IMR-90 (cell line): ENCODE results near the gene AKAP6. TPM values are rescaled to one million over a fixed set of nuclear protein-coding genes. Genes with fewer than 3 reads are reported as not detected.

ENCODE experiments used
- ATAC-seq: fragments of 200-7000 bp; cut with Tn5 transposase; 2 replicates; pipeline ENCODE4 v1.9.1; 2020; ENCODE audit warnings: low read depth, mild to moderate bottlenecking, moderate library complexity
- BruUV-seq: library from RNA; stranded (reverse); fragments of 400-500 nt; replicated peaks from 2 replicates; lab custom pipeline; 2021; lab: Mats Ljungman, UMichigan
- CTCF ChIA-PET: fragments of 300-600 bp; formaldehyde crosslinking; extraction: SDS; loops from one replicate; lab custom pipeline; 2021; ENCODE audit warnings: antibody characterized with exemption; lab: Yijun Ruan, JAX
- POLR2A ChIA-PET: fragments of 300-600 bp; sonication (Branson Sonifier 250); formaldehyde crosslinking; loops from one replicate; lab custom pipeline; 2022; ENCODE audit warnings: antibody characterized with exemption; ENCODE audit not compliant: unreplicated experiment; lab: Charles Lee
- DNase-seq: peaks from one replicate; pipeline ENCODE4 v3.0.0; 2013
- H2AFZ ChIP-seq: replicated peaks from 2 replicates; pipeline ENCODE3; 2013; ENCODE audit warnings: low read length, mild to moderate bottlenecking; ENCODE audit not compliant: poor library complexity
- H2AK5ac ChIP-seq: 2 replicates; pipeline ENCODE4 v1.6.1; 2013; ENCODE audit warnings: low read depth, low read length, inconsistent platforms
- H2AK9ac ChIP-seq: replicated peaks from 2 replicates; pipeline ENCODE3; 2013; ENCODE audit warnings: mild to moderate bottlenecking, low read depth, low read length, moderate library complexity; ENCODE audit not compliant: poor library complexity
- H2BK120ac ChIP-seq: 2 replicates; pipeline ENCODE4 v1.6.1; 2013; ENCODE audit warnings: low read depth, low read length, inconsistent platforms
- H2BK15ac ChIP-seq: 3 replicates; pipeline ENCODE4 v1.6.1; 2013; ENCODE audit warnings: low read depth, low read length, inconsistent platforms
- H2BK20ac ChIP-seq: 2 replicates; pipeline ENCODE4 v1.6.1; 2013; ENCODE audit warnings: low read depth, mild to moderate bottlenecking, inconsistent platforms, low read length, moderate library complexity
- H2BK5ac ChIP-seq: 2 replicates; pipeline ENCODE4 v1.6.1; 2013; ENCODE audit warnings: mild to moderate bottlenecking, low read depth, low read length, inconsistent platforms; ENCODE audit not compliant: poor library complexity, severe bottlenecking
- H3K14ac ChIP-seq: replicated peaks from 2 replicates; pipeline ENCODE4 v1.6.1; 2013; ENCODE audit warnings: low read depth, low read length, inconsistent platforms
- H3K18ac ChIP-seq: 2 replicates; pipeline ENCODE4 v1.6.1; 2013; ENCODE audit warnings: low read depth, low read length, control low read depth
- H3K23ac ChIP-seq: 2 replicates; pipeline ENCODE4 v1.6.1; 2013; ENCODE audit warnings: low read depth, low read length, inconsistent platforms
- H3K27ac ChIP-seq: 2 replicates; pipeline ENCODE4 v1.5.1; 2013; ENCODE audit warnings: mild to moderate bottlenecking, control low read depth, low read length; ENCODE audit not compliant: insufficient read depth
- H3K27me3 ChIP-seq: 2 replicates; pipeline ENCODE4 v1.6.1; 2013; ENCODE audit warnings: low read length; ENCODE audit not compliant: control insufficient read depth, insufficient read depth
- H3K36me3 ChIP-seq: 2 replicates; pipeline ENCODE4 v1.6.1; 2013; ENCODE audit warnings: low read length, mixed read lengths; ENCODE audit not compliant: control insufficient read depth, insufficient read depth
- H3K4ac ChIP-seq: 2 replicates; pipeline ENCODE4 v1.6.1; 2013; ENCODE audit warnings: low read depth, low read length, inconsistent platforms
- H3K4me1 ChIP-seq: 2 replicates; pipeline ENCODE4 v1.6.1; 2013; ENCODE audit warnings: low read length, mixed read lengths; ENCODE audit not compliant: control insufficient read depth, insufficient read depth
- H3K4me2 ChIP-seq: 2 replicates; pipeline ENCODE4 v1.6.1; 2013; ENCODE audit warnings: low read depth, mild to moderate bottlenecking, control low read depth, low read length, moderate library complexity
- H3K4me3 ChIP-seq: 2 replicates; pipeline ENCODE4 v1.5.1; 2013; ENCODE audit warnings: low read depth, mild to moderate bottlenecking, control low read depth, low read length, moderate library complexity; ENCODE audit not compliant: insufficient read depth
- H3K56ac ChIP-seq: 2 replicates; pipeline ENCODE4 v1.6.1; 2013; ENCODE audit warnings: low read length, inconsistent platforms; ENCODE audit not compliant: insufficient read depth; ENCODE audit errors: extremely low read depth
- H3K79me1 ChIP-seq, 2 experiments: 2 replicates each; pipeline ENCODE4 v1.6.1; 2013; ENCODE audit warnings: low read length in 2 of 2, inconsistent platforms in 1 of 2, low read depth in 1 of 2
- H3K9ac ChIP-seq: 2 replicates; pipeline ENCODE4 v1.6.1; 2013; ENCODE audit warnings: low read depth, low read length, control low read depth
- H3K9me1 ChIP-seq: 2 replicates; pipeline ENCODE4 v1.6.1; 2013; ENCODE audit warnings: low read length, inconsistent platforms; ENCODE audit not compliant: insufficient read depth
- H3K9me3 ChIP-seq: 2 replicates; pipeline ENCODE4 v1.6.1; 2013; ENCODE audit warnings: low read length; ENCODE audit not compliant: control insufficient read depth, insufficient read depth
- H4K20me1 ChIP-seq: 2 replicates; pipeline ENCODE4 v1.6.1; 2013; ENCODE audit warnings: low read length, inconsistent platforms; ENCODE audit not compliant: insufficient read depth
- H4K5ac ChIP-seq: 2 replicates; pipeline ENCODE4 v1.6.1; 2013; ENCODE audit warnings: mild to moderate bottlenecking, low read depth, low read length, control low read depth
- H4K8ac ChIP-seq, 2 experiments: 2 replicates each; pipeline ENCODE4 v1.6.1; 2013; ENCODE audit warnings: low read depth in 2 of 2, low read length in 2 of 2, control low read depth in 1 of 2, inconsistent platforms in 1 of 2
- H4K91ac ChIP-seq: 2 replicates; pipeline ENCODE4 v1.6.1; 2013; ENCODE audit warnings: low read depth, low read length, inconsistent platforms; ENCODE audit not compliant: insufficient read depth
- BHLHE40 ChIP-seq: fragments of 150-350 bp; IDR thresholded peaks from 2 replicates; pipeline ENCODE4 v1.6.1; 2016; ENCODE audit warnings: mild to moderate bottlenecking, low read depth, low read length
- CEBPB ChIP-seq: IDR thresholded peaks from 2 replicates; pipeline ENCODE4 v1.6.1; 2012; ENCODE audit warnings: low read depth, low read length, improper control_type of control experiment
- CTCF ChIP-seq: conservative IDR thresholded peaks from 2 replicates; pipeline ENCODE4 v1.5.1; 2012; ENCODE audit warnings: mild to moderate bottlenecking, low read depth, low read length, improper control_type of control experiment
- ELK1 ChIP-seq: fragments of 150-350 bp; IDR thresholded peaks from 2 replicates; pipeline ENCODE4 v1.6.1; 2016; ENCODE audit warnings: low read depth, mild to moderate bottlenecking, low read length, moderate library complexity, borderline replicate concordance
- MAFK ChIP-seq: IDR thresholded peaks from 2 replicates; pipeline ENCODE4 v1.6.1; 2012; ENCODE audit warnings: low read depth, low read length, improper control_type of control experiment
- MAZ ChIP-seq: IDR thresholded peaks from 2 replicates; pipeline ENCODE4 v1.6.1; 2012; ENCODE audit warnings: low read depth, mild to moderate bottlenecking, low read length, improper control_type of control experiment, moderate library complexity, borderline replicate concordance
- MXI1 ChIP-seq: IDR thresholded peaks from 2 replicates; pipeline ENCODE4 v1.6.1; 2012; ENCODE audit warnings: low read depth, mild to moderate bottlenecking, low read length, moderate library complexity, borderline replicate concordance
- NFE2L2 ChIP-seq: fragments of 150-350 bp; IDR thresholded peaks from 2 replicates; pipeline ENCODE4 v1.6.1; 2016; ENCODE audit warnings: low read depth, mild to moderate bottlenecking, low read length
- POLR2A ChIP-seq: IDR thresholded peaks from 2 replicates; pipeline ENCODE4 v1.6.1; 2012; ENCODE audit warnings: mild to moderate bottlenecking, low read depth, low read length
- RAD21 ChIP-seq: IDR thresholded peaks from 2 replicates; pipeline ENCODE4 v1.6.1; 2012; ENCODE audit warnings: low read length, improper control_type of control experiment
- RCOR1 ChIP-seq: IDR thresholded peaks from 2 replicates; pipeline ENCODE4 v1.6.1; 2012; ENCODE audit warnings: mild to moderate bottlenecking, low read length, improper control_type of control experiment; ENCODE audit not compliant: insufficient replicate concordance
- RFX5 ChIP-seq: IDR thresholded peaks from 2 replicates; pipeline ENCODE4 v1.8.0; 2012; ENCODE audit warnings: low read depth, mild to moderate bottlenecking, low read length, moderate library complexity
- SMC3 ChIP-seq: fragments of 150-350 bp; IDR thresholded peaks from 2 replicates; pipeline ENCODE4 v1.6.1; 2016; ENCODE audit warnings: low read depth, mild to moderate bottlenecking, antibody characterized with exemption, low read length, moderate library complexity
- USF2 ChIP-seq: fragments of 150-350 bp; IDR thresholded peaks from 2 replicates; pipeline ENCODE4 v1.6.1; 2017; ENCODE audit warnings: mild to moderate bottlenecking, antibody characterized with exemption, low read length, low read depth
- WGBS, 2 experiments: methylation state at CpG; one replicate each; pipeline versions ENCODE4 v1.1.5 to v1.1.7; 2013; ENCODE audit warnings: missing lambda C conversion rate in 2 of 2; ENCODE audit not compliant: insufficient read length in 1 of 2; ENCODE audit errors: extremely low coverage in 2 of 2; 5-methylcytosine and 5-hydroxymethylcytosine counted together
- dilution Hi-C: fragments of 300-500 bp; cut with HindIII; formaldehyde crosslinking; loops from one replicate; pipeline ENCODE4 v1.14.3; 2018; ENCODE audit warnings: low sequenced_read_pairs; ENCODE audit not compliant: unreplicated experiment
- in situ Hi-C: fragments of 300-500 bp; cut with MboI; formaldehyde crosslinking; loops from 3 replicates; pipeline ENCODE4 v1.14.3; 2019; ENCODE audit warnings: low sequenced_read_pairs, inconsistent platforms, mixed read lengths
- intact Hi-C: fragments of 100-400 bp; cut with micrococcal nuclease; formaldehyde crosslinking; loops from 2 replicates; pipeline ENCODE4 v1.10.0; 2022
- polyA plus RNA-seq, 3 experiments: library from polyadenylated mRNA; depleted of rRNA; stranded (reverse); fragments of >200 nt; gene quantifications; 2 replicates each; pipeline ENCODE4 v1.2.3, GENCODE V29; 2012; ENCODE audit warnings: low replicate concordance in 1 of 3
- total RNA-seq: library from RNA; depleted of rRNA; stranded (reverse); fragments of >200 nt; gene quantifications from 2 replicates; pipeline ENCODE4 v1.2.3, GENCODE V29; 2012

The AKAP6 gene
- total and polyA plus RNA-seq, 2 of the 4 experiments (the other 2 are of a cell fraction): 0.22 to 1.6 TPM

GRCh38 chr14:32694795-32695449, 365.8 kb downstream of the AKAP6 start:
- Histone ChIP-seq H3K56ac (no peak overlapping the region), H3K4me3 (no peak overlapping the region), H3K27ac (no peak overlapping the region), H4K5ac (no peak overlapping the region), H3K18ac (no peak overlapping the region), H2AK9ac (no peak overlapping the region), H4K20me1 (no peaks in the 10 kb centered on the region), H3K4me2 (no peak overlapping the region), H2BK15ac (no peak overlapping the region), H3K4me1 (peaks cover 5% of the 10 kb centered on the region; the same call in 1 of the 2 replicates), H3K9me3 (no peaks in the 10 kb centered on the region), H3K9ac (no peak overlapping the region), H4K8ac (no peak overlapping the region), H3K14ac (no peak overlapping the region), H3K9me1 (no peaks in the 10 kb centered on the region), H3K79me1 (no peaks in the 10 kb centered on the region), H3K36me3 (no peaks in the 10 kb centered on the region), H3K4ac (no peak overlapping the region), H2BK5ac (no peak overlapping the region), H2AFZ (no peak overlapping the region), H2BK20ac (no peak overlapping the region), H2BK120ac (no peak overlapping the region), H3K27me3 (no peaks in the 10 kb centered on the region), H3K23ac (no peak overlapping the region), H2AK5ac (no peak overlapping the region), H4K91ac (no peak overlapping the region)
- dilution Hi-C loops (no loop called here), intact Hi-C loops (no loop called here), in situ Hi-C loops (no loop called here)
- ChIA-PET CTCF (no interaction called here), POLR2A (no interaction called here)
- BruUV-seq: no TSS peak
- ATAC-seq: no peak
- DNase-seq: no peak
- TF ChIP-seq CEBPB (no peak), RAD21 (no peak), RFX5 (no peak), NFE2L2 (no peak), USF2 (no peak), MXI1 (no peak), RCOR1 (no peak), BHLHE40 (no peak), POLR2A (no peak), MAFK (no peak), SMC3 (no peak), ELK1 (no peak), MAZ (no peak), CTCF (no peak)
- no CpG with 5 or more reads among the region's 3 CpGs for WGBS, 2 experiments
